K562 (cell line): ENCODE results near the gene C8A. TPM values are rescaled to one million over a fixed set of nuclear protein-coding genes. Genes with fewer than 3 reads are reported as not detected.

Experiments
- ATAC-seq: fragments of 200-7000 bp; cut with Tn5 transposase; 3 replicates; pipeline ENCODE4 v1.9.1; 2020; ENCODE audit warnings: moderate library complexity
- BruUV-seq: library from RNA; stranded (reverse); fragments of 400-500 nt; replicated peaks from 2 replicates; lab custom pipeline; 2021; lab: Mats Ljungman, UMichigan
- CTCF ChIA-PET: fragments of 300-600 bp; formaldehyde crosslinking; extraction: SDS; loops from one replicate; lab custom pipeline; 2021; ENCODE audit warnings: low intra/inter-chr PET ratio; lab: Yijun Ruan, JAX
- POLR2A ChIA-PET: fragments of 300-600, 350-650 bp; sonication (Branson Sonifier 250); formaldehyde crosslinking; extraction: SDS; loops from one replicate; lab custom pipeline; 2021; ENCODE audit warnings: antibody characterized with exemption, inconsistent platforms; lab: Yijun Ruan, JAX
- DNase-seq, 4 experiments: peaks; one replicate each; pipeline versions ENCODE4 v3.0.0 to v3.0.0-alpha.2; 2011 to 2018; ENCODE audit warnings: low spot score in 3 of 4, mixed read lengths in 3 of 4; ENCODE audit errors: extremely low read depth in 1 of 4
- FAIRE-seq: peaks from 2 replicates; lab custom pipeline; 2011; peaks lifted over from hg19 to GRCh38; lab: Jason Lieb, UNC
- H2AFZ ChIP-seq: 2 replicates; pipeline ENCODE4 v1.6.0; 2011; ENCODE audit warnings: low read depth, low read length, control low read depth, inconsistent platforms
- H3K27ac ChIP-seq: fragments of 200-600 bp; 3 replicates; pipeline ENCODE4 v1.8.0; 2011; ENCODE audit warnings: low read depth, mild to moderate bottlenecking, control low read depth, inconsistent platforms, low read length, moderate library complexity, mixed read lengths; ENCODE audit errors: extremely low read depth
- H3K27me3 ChIP-seq, 2 experiments: fragments of 300-600 bp in 1 of 2; 2 replicates in 1 of 2; 3 replicates in 1 of 2; pipeline versions ENCODE4 v1.6.0 to v1.8.0; 2011; ENCODE audit warnings: inconsistent platforms in 2 of 2, low read length in 2 of 2, mild to moderate bottlenecking in 1 of 2, mixed read lengths in 1 of 2, moderate library complexity in 1 of 2; ENCODE audit not compliant: control insufficient read depth in 2 of 2, insufficient read depth in 2 of 2
- H3K36me3 ChIP-seq: fragments of 300-600 bp; 3 replicates; pipeline ENCODE4 v1.8.0; 2011; ENCODE audit warnings: mild to moderate bottlenecking, low read length, inconsistent platforms; ENCODE audit not compliant: control insufficient read depth, insufficient read depth
- H3K4me1 ChIP-seq, 2 experiments: fragments of 200-600 bp in 1 of 2; replicated peaks in 1 of 2; 2 replicates in 1 of 2; 3 replicates in 1 of 2; pipeline versions ENCODE4 v1.5.1 to v1.8.0; 2011; ENCODE audit warnings: inconsistent platforms in 2 of 2, low read length in 2 of 2, mild to moderate bottlenecking in 1 of 2, mixed read lengths in 1 of 2, moderate library complexity in 1 of 2; ENCODE audit not compliant: control insufficient read depth in 2 of 2, insufficient read depth in 2 of 2
- H3K4me2 ChIP-seq: 2 replicates; pipeline ENCODE4 v1.6.1; 2011; ENCODE audit warnings: low read length, control low read depth, inconsistent platforms, mixed read lengths; ENCODE audit not compliant: insufficient read depth
- H3K4me3 ChIP-seq: fragments of 200-600 bp; sonication (generic), shearing (Covaris generic); 2 replicates; pipeline ENCODE4 v1.5.1; 2016; ENCODE audit warnings: control low read depth, inconsistent platforms
- H3K79me2 ChIP-seq: fragments of 200-600 bp; 3 replicates; pipeline ENCODE4 v1.8.0; 2011; ENCODE audit warnings: low read length, inconsistent platforms; ENCODE audit not compliant: control insufficient read depth, insufficient read depth
- H3K9ac ChIP-seq, 2 experiments: 2 replicates each; pipeline versions ENCODE4 v1.6.0 to v1.6.1; 2011; ENCODE audit warnings: low read depth in 2 of 2, low read length in 2 of 2, control low read depth in 1 of 2, inconsistent platforms in 1 of 2, mild to moderate bottlenecking in 1 of 2, mixed read lengths in 1 of 2; ENCODE audit not compliant: insufficient read depth in 1 of 2
- H3K9me1 ChIP-seq: one replicate; pipeline ENCODE4 v1.6.0; 2011; ENCODE audit warnings: inconsistent platforms, mild to moderate bottlenecking, low read length, moderate library complexity; ENCODE audit not compliant: control insufficient read depth, insufficient read depth
- H3K9me3 ChIP-seq: replicated peaks from 2 replicates; pipeline ENCODE4 v1.5.1; 2011; ENCODE audit warnings: low read depth, low read length, inconsistent platforms; ENCODE audit not compliant: control insufficient read depth, insufficient read depth
- H4K20me1 ChIP-seq: replicated peaks from 2 replicates; pipeline ENCODE4 v1.6.1; 2011; ENCODE audit warnings: low read length, inconsistent platforms, mixed read lengths; ENCODE audit not compliant: control insufficient read depth, insufficient read depth
- PYGO2 ChIP-seq: fragments of 450-650 bp; IDR thresholded peaks from 2 replicates; pipeline ENCODE4 v1.6.1; 2016; ENCODE audit warnings: mild to moderate bottlenecking, missing genetic modification characterization, moderate library complexity, missing compliant biosample characterization
- RCOR1 ChIP-seq, 2 experiments: IDR thresholded peaks; 2 replicates each; pipeline ENCODE4 v1.6.1; 2012; ENCODE audit warnings: low read depth in 2 of 2, low read length in 2 of 2, borderline replicate concordance in 1 of 2, improper control_type of control experiment in 1 of 2
- SMARCE1 ChIP-seq: fragments of 450-650 bp; IDR thresholded peaks from 2 replicates; pipeline ENCODE4 v1.7.1; 2016; ENCODE audit warnings: mild to moderate bottlenecking
- ZNF165 ChIP-seq: fragments of 250-450 bp; sonication (Bioruptor Pico); IDR thresholded peaks from 2 replicates; pipeline ENCODE4 v1.4.0; 2020; ENCODE audit warnings: borderline replicate concordance
- ZNF41 ChIP-seq: fragments of 250-450 bp; sonication (Bioruptor Pico); conservative IDR thresholded peaks from 2 replicates; pipeline ENCODE4 v1.4.0; 2020; ENCODE audit warnings: mild to moderate bottlenecking
- ZNF75A ChIP-seq: fragments of 450-650 bp; formaldehyde crosslinking; IDR thresholded peaks from 2 replicates; pipeline ENCODE4 v1.4.0; 2020; ENCODE audit warnings: mild to moderate bottlenecking
- in situ Hi-C: fragments of 300-500 bp; cut with MboI; formaldehyde crosslinking; loops from 4 replicates; pipeline ENCODE4 v1.15.0; 2018; ENCODE audit warnings: inconsistent platforms, mixed read lengths
- intact Hi-C: fragments of 100-400 bp; cut with micrococcal nuclease; formaldehyde crosslinking; loops from 2 replicates; pipeline ENCODE4 v1.14.2; 2022
- polyA plus RNA-seq, 8 experiments: library from polyadenylated mRNA; depleted of rRNA in 4 of 8; stranded (reverse) in 5 of 8; unstranded in 3 of 8; fragments of >200 nt; fragmentation: Nextera tagmentation in 2 of 8; fragmentation: Illumina TruSeq in 1 of 8; extraction: Ambion mirVana in 2 of 8; extraction: Trizol in 1 of 8; gene quantifications; 2 replicates each; pipeline versions ENCODE4 v1.2.1 to v1.2.3, GENCODE V29; 2011 to 2014; ENCODE audit warnings: inconsistent platforms in 1 of 8, missing spikeins in 1 of 8
- total RNA-seq, 7 experiments: library from RNA; depleted of rRNA in 6 of 7; stranded (reverse); fragments of >200 nt in 6 of 7; fragmentation: Illumina TruSeq in 2 of 7; extraction: Trizol in 2 of 7; gene quantifications; 2 replicates each; pipeline versions ENCODE4 v1.2.1 to v1.2.3, GENCODE V29; 2011 to 2021; ENCODE audit warnings: low replicate concordance in 1 of 7
- TF ChIP-seq, protein P1 (sequence below): fragments of 450-650 bp; IDR thresholded peaks from 2 replicates; pipeline ENCODE4 v1.6.1; 2016; ENCODE audit warnings: low read depth

Gene C8A
- total and polyA plus RNA-seq, 9 of the 15 experiments (the other 6 are each of a cell fraction or from before 2014, with no cell fraction given), result 0.09 TPM; not detected in 8

GRCh38 chr1:56856186-56856585 lies 1.6 kb downstream of the C8A start:
- intact Hi-C loops, result no loop called here
- in situ Hi-C loops, result no loop called here
- no peaks in the 10 kb centered on the region for H3K27me3 ChIP-seq
- no peaks in the 10 kb centered on the region for H3K9me1 ChIP-seq
- DNase-seq, result no peak
- no peaks in the 10 kb centered on the region for H3K9me3 ChIP-seq
- no peaks in the 10 kb centered on the region for H3K79me2 ChIP-seq
- H2AFZ ChIP-seq, result no peak overlapping the region
- ATAC-seq, result no peak
- FAIRE-seq, result no peak
- H3K36me3 ChIP-seq, result no peaks in the 10 kb centered on the region
- no peaks in the 10 kb centered on the region for H3K4me1 ChIP-seq
- no peak for TF ChIP-seq ZNF165 (CRISPR knock-in tag)
- no peak for TF ChIP-seq PYGO2 (tag)
- CTCF ChIA-PET, result no interaction called here
- no TSS peak for BruUV-seq
- H4K20me1 ChIP-seq, result no peaks in the 10 kb centered on the region
- no peak overlapping the region for H3K9ac ChIP-seq
- H3K4me3 ChIP-seq, result no peak overlapping the region
- H3K27ac ChIP-seq, result no peak overlapping the region
- POLR2A ChIA-PET, result no interaction called here
- H3K4me2 ChIP-seq, result no peak overlapping the region

DNA sequence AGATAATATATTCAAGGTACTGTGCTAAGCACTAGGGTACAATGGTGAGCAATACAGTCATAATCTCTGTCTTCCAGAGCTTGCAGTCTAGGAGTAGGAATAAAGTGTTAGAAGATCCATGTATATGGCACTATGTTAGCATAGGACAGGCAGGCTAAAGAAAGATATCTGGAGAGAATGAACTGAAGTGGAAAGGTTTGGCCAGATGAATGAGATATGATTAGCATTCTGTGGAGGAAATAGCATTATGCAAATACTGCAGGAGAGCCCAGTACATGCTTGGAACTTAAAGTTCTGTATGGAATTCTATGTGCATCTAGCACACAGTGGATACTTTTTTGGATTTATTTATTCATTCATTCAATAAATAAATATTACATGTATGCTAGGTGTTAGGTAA lies 4.7 kb downstream of the C8A start:
- no peaks in the 10 kb centered on the region for H3K4me1 ChIP-seq
- ATAC-seq (no peak), DNase-seq (no peak)
- H3K36me3 ChIP-seq, result no peaks in the 10 kb centered on the region
- no peaks in the 10 kb centered on the region for H3K9me1 ChIP-seq
- H2AFZ ChIP-seq, result no peak overlapping the region
- CTCF ChIA-PET, result no interaction called here
- no peak overlapping the region for H3K27ac ChIP-seq
- H3K4me3 ChIP-seq, result no peak overlapping the region
- POLR2A ChIA-PET, result no interaction called here
- no TSS peak for BruUV-seq
- in situ Hi-C loops, result no loop called here
- H3K27me3 ChIP-seq, result no peaks in the 10 kb centered on the region
- no peaks in the 10 kb centered on the region for H3K9me3 ChIP-seq
- no peak overlapping the region for H3K4me2 ChIP-seq
- H4K20me1 ChIP-seq, result no peaks in the 10 kb centered on the region
- TF ChIP-seq SMARCE1 (no peak), ZNF75A (no peak), RCOR1 (IDR thresholded peaks at IDR 0.05; ENCODE audit: borderline replicate concordance in 1 of 2, low read depth in 2 of 2, low read length in 2 of 2) (no peak), ZNF41 (CRISPR knock-in tag) (no peak)
- TF ChIP-seq, protein P1, sequence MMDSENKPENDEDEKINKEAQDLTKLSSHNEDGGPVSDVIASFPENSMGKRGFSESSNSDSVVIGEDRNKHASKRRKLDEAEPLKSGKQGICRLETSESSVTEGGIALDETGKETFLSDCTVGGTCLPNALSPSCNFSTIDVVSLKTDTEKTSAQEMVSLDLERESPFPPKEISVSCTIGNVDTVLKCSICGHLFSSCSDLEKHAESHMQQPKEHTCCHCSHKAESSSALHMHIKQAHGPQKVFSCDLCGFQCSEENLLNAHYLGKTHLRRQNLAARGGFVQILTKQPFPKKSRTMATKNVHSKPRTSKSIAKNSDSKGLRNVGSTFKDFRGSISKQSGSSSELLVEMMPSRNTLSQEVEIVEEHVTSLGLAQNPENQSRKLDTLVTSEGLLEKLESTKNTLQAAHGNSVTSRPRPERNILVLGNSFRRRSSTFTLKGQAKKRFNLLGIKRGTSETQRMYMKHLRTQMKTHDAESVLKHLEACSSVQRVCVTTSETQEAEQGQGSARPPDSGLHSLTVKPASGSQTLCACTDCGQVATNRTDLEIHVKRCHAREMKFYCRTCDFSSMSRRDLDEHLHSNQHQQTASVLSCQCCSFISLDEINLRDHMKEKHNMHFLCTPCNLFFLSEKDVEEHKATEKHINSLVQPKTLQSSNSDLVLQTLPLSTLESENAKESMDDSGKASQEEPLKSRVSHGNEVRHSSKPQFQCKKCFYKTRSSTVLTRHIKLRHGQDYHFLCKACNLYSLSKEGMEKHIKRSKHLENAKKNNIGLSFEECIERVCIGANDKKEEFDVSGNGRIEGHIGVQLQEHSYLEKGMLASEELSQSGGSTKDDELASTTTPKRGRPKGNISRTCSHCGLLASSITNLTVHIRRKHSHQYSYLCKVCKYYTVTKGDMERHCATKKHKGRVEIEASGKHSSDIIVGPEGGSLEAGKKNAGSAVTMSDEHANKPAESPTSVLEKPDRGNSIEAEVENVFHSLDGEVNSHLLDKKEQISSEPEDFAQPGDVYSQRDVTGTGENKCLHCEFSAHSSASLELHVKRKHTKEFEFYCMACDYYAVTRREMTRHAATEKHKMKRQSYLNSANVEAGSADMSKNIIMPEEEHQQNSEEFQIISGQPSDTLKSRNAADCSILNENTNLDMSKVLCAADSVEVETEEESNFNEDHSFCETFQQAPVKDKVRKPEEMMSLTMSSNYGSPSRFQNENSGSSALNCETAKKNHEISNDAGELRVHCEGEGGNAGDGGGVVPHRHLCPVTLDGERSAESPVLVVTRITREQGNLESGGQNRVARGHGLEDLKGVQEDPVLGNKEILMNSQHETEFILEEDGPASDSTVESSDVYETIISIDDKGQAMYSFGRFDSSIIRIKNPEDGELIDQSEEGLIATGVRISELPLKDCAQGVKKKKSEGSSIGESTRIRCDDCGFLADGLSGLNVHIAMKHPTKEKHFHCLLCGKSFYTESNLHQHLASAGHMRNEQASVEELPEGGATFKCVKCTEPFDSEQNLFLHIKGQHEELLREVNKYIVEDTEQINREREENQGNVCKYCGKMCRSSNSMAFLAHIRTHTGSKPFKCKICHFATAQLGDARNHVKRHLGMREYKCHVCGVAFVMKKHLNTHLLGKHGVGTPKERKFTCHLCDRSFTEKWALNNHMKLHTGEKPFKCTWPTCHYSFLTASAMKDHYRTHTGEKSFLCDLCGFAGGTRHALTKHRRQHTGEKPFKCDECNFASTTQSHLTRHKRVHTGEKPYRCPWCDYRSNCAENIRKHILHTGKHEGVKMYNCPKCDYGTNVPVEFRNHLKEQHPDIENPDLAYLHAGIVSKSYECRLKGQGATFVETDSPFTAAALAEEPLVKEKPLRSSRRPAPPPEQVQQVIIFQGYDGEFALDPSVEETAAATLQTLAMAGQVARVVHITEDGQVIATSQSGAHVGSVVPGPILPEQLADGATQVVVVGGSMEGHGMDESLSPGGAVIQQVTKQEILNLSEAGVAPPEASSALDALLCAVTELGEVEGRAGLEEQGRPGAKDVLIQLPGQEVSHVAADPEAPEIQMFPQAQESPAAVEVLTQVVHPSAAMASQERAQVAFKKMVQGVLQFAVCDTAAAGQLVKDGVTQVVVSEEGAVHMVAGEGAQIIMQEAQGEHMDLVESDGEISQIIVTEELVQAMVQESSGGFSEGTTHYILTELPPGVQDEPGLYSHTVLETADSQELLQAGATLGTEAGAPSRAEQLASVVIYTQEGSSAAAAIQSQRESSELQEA, result no peak
- TF ChIP-seq, all 486 proteins: peak for 0
- no peak overlapping the region for H3K9ac ChIP-seq
- H3K79me2 ChIP-seq, result no peaks in the 10 kb centered on the region
- intact Hi-C loops, result no loop called here
- FAIRE-seq, result no peak
